ENCODE results near the gene ABHD2.
A peak's percentile ranks its signal among the peaks of the same experiment; 100 is the strongest.

The ABHD2 gene

DNA sequence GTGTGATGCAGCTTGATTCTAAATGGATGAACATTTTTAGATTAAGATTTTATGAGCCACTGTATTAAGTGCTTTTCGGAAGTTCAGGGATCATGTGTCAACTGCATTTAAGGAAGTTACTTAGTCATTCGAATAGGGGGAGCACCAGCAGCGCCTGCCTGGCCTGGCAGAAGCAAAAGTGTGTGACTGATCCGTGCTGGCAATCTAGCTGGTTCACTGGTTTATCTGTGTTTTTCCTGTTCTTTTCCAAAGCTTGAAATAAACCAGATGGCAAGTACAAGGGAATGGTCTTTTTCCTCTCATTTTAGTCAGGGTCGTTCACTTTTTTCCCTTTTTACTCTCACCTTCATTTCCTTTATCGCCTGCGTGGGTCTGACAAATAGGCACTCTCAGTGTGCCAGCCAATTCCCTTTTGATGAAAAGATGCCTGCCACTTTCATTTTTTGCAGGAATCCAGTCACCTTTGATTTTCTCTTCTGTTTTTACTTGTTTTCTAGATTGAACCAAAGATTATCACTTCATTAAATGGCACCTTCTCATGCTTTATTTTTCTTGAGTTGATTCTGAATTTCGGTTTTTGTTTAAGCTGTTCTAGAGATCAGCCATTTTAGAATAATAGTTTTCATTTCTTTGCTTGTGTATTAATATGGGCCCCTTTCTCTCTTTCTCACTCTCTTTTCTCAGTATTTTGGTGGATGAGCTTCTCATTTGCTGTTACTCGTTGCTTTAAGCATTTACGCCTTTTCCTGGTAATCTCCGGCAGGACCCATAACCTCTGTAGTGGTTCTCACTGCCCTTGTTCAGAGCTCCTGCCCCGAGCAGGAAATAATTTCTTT lies 2.8 kb downstream of the ABHD2 start (continued):
- TF ChIP-seq, protein P1, sequence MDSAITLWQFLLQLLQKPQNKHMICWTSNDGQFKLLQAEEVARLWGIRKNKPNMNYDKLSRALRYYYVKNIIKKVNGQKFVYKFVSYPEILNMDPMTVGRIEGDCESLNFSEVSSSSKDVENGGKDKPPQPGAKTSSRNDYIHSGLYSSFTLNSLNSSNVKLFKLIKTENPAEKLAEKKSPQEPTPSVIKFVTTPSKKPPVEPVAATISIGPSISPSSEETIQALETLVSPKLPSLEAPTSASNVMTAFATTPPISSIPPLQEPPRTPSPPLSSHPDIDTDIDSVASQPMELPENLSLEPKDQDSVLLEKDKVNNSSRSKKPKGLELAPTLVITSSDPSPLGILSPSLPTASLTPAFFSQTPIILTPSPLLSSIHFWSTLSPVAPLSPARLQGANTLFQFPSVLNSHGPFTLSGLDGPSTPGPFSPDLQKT (IDR thresholded peaks at IDR 0.05; ENCODE audit: borderline replicate concordance, low read depth, low read length), result no peak
- TF ChIP-seq ZNF658 (tag by site-specific recombination; IDR thresholded peaks at IDR 0.05) (no peak), TCF7L2 (IDR thresholded peaks at IDR 0.05; ENCODE audit: borderline replicate concordance, low read depth, low read length) (no peak), ZNF335 (tag by site-specific recombination; conservative IDR thresholded peaks at IDR 0.05) (peak; percentile 83), ZBTB48 (tag by site-specific recombination; IDR thresholded peaks at IDR 0.05) (peak; percentile 66; the same call in 1 of the 2 replicates), ZXDB (tag by site-specific recombination; IDR thresholded peaks at IDR 0.05) (no peak), ZNF664 (tag by site-specific recombination; IDR thresholded peaks at IDR 0.05) (no peak), ZNF324 (tag by site-specific recombination; IDR thresholded peaks at IDR 0.05) (no peak), ZNF292 (tag by site-specific recombination; IDR thresholded peaks at IDR 0.05; ENCODE audit: borderline replicate concordance, low read depth) (no peak), GLI2 (tag by site-specific recombination; IDR thresholded peaks at IDR 0.05; ENCODE audit: borderline replicate concordance, low read depth) (no peak), ZNF791 (tag by site-specific recombination; IDR thresholded peaks at IDR 0.05) (no peak), ZNF423 (tag by site-specific recombination; IDR thresholded peaks at IDR 0.05) (no peak), ZNF366 (tag by site-specific recombination; conservative IDR thresholded peaks at IDR 0.05) (peak; percentile 65), ZNF473 (tag by site-specific recombination; IDR thresholded peaks at IDR 0.05) (no peak), ZNF660 (tag by site-specific recombination; IDR thresholded peaks at IDR 0.05) (peak; percentile 60), ZNF777 (tag by site-specific recombination; IDR thresholded peaks at IDR 0.05; ENCODE audit: borderline replicate concordance) (no peak)
- TF ChIP-seq, protein P2, sequence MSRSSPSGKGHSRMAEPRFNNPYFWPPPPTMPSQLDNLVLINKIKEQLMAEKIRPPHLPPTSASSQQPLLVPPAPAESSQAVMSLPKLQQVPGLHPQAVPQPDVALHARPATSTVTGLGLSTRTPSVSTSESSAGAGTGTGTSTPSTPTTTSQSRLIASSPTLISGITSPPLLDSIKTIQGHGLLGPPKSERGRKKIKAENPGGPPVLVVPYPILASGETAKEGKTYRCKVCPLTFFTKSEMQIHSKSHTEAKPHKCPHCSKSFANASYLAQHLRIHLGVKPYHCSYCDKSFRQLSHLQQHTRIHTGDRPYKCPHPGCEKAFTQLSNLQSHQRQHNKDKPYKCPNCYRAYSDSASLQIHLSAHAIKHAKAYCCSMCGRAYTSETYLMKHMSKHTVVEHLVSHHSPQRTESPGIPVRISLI (tag by site-specific recombination; IDR thresholded peaks at IDR 0.05), result no peak
- TF ChIP-seq, protein P3, sequence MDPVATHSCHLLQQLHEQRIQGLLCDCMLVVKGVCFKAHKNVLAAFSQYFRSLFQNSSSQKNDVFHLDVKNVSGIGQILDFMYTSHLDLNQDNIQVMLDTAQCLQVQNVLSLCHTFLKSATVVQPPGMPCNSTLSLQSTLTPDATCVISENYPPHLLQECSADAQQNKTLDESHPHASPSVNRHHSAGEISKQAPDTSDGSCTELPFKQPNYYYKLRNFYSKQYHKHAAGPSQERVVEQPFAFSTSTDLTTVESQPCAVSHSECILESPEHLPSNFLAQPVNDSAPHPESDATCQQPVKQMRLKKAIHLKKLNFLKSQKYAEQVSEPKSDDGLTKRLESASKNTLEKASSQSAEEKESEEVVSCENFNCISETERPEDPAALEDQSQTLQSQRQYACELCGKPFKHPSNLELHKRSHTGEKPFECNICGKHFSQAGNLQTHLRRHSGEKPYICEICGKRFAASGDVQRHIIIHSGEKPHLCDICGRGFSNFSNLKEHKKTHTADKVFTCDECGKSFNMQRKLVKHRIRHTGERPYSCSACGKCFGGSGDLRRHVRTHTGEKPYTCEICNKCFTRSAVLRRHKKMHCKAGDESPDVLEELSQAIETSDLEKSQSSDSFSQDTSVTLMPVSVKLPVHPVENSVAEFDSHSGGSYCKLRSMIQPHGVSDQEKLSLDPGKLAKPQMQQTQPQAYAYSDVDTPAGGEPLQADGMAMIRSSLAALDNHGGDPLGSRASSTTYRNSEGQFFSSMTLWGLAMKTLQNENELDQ (tag by site-specific recombination; IDR thresholded peaks at IDR 0.05; ENCODE audit: low read depth), result no peak
- TF ChIP-seq, protein P4, sequence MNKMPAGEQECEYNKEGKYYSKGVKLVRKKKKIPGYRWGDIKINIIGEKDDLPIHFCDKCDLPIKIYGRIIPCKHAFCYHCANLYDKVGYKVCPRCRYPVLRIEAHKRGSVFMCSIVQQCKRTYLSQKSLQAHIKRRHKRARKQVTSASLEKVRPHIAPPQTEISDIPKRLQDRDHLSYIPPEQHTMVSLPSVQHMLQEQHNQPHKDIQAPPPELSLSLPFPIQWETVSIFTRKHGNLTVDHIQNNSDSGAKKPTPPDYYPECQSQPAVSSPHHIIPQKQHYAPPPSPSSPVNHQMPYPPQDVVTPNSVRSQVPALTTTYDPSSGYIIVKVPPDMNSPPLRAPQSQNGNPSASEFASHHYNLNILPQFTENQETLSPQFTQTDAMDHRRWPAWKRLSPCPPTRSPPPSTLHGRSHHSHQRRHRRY (tag by site-specific recombination; IDR thresholded peaks at IDR 0.05), result no peak
- TF ChIP-seq, protein P5, sequence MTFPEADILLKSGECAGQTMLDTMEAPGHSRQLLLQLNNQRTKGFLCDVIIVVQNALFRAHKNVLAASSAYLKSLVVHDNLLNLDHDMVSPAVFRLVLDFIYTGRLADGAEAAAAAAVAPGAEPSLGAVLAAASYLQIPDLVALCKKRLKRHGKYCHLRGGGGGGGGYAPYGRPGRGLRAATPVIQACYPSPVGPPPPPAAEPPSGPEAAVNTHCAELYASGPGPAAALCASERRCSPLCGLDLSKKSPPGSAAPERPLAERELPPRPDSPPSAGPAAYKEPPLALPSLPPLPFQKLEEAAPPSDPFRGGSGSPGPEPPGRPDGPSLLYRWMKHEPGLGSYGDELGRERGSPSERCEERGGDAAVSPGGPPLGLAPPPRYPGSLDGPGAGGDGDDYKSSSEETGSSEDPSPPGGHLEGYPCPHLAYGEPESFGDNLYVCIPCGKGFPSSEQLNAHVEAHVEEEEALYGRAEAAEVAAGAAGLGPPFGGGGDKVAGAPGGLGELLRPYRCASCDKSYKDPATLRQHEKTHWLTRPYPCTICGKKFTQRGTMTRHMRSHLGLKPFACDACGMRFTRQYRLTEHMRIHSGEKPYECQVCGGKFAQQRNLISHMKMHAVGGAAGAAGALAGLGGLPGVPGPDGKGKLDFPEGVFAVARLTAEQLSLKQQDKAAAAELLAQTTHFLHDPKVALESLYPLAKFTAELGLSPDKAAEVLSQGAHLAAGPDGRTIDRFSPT (tag by site-specific recombination; IDR thresholded peaks at IDR 0.05), result 0 out of 2 replicates have a peak, but pooled peaks have one; percentile 23
- TF ChIP-seq, protein P6, sequence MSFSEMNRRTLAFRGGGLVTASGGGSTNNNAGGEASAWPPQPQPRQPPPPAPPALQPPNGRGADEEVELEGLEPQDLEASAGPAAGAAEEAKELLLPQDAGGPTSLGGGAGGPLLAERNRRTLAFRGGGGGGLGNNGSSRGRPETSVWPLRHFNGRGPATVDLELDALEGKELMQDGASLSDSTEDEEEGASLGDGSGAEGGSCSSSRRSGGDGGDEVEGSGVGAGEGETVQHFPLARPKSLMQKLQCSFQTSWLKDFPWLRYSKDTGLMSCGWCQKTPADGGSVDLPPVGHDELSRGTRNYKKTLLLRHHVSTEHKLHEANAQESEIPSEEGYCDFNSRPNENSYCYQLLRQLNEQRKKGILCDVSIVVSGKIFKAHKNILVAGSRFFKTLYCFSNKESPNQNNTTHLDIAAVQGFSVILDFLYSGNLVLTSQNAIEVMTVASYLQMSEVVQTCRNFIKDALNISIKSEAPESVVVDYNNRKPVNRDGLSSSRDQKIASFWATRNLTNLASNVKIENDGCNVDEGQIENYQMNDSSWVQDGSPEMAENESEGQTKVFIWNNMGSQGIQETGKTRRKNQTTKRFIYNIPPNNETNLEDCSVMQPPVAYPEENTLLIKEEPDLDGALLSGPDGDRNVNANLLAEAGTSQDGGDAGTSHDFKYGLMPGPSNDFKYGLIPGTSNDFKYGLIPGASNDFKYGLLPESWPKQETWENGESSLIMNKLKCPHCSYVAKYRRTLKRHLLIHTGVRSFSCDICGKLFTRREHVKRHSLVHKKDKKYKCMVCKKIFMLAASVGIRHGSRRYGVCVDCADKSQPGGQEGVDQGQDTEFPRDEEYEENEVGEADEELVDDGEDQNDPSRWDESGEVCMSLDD (tag by site-specific recombination; IDR thresholded peaks at IDR 0.05), result no peak
- TF ChIP-seq, protein P7, sequence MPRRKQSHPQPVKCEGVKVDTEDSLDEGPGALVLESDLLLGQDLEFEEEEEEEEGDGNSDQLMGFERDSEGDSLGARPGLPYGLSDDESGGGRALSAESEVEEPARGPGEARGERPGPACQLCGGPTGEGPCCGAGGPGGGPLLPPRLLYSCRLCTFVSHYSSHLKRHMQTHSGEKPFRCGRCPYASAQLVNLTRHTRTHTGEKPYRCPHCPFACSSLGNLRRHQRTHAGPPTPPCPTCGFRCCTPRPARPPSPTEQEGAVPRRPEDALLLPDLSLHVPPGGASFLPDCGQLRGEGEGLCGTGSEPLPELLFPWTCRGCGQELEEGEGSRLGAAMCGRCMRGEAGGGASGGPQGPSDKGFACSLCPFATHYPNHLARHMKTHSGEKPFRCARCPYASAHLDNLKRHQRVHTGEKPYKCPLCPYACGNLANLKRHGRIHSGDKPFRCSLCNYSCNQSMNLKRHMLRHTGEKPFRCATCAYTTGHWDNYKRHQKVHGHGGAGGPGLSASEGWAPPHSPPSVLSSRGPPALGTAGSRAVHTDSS (tag by site-specific recombination; IDR thresholded peaks at IDR 0.05), result no peak

Data from HEK293 (cell line).